HG02678 (cell line): ENCODE results near the gene VAV2.
"Not testable (repeated sequence)": the region's sequence is repeated elsewhere in the genome, so short reads cannot be mapped to it uniquely, and the experiment has no call there.

Experiments
- ATAC-seq: cut with Tn5 transposase; IDR thresholded peaks from one replicate; pipeline ENCODE4 v1.9.1; 2021; ENCODE audit warnings: mild to moderate bottlenecking, moderate library complexity; ENCODE audit not compliant: unreplicated experiment

VAV2 gene

DNA sequence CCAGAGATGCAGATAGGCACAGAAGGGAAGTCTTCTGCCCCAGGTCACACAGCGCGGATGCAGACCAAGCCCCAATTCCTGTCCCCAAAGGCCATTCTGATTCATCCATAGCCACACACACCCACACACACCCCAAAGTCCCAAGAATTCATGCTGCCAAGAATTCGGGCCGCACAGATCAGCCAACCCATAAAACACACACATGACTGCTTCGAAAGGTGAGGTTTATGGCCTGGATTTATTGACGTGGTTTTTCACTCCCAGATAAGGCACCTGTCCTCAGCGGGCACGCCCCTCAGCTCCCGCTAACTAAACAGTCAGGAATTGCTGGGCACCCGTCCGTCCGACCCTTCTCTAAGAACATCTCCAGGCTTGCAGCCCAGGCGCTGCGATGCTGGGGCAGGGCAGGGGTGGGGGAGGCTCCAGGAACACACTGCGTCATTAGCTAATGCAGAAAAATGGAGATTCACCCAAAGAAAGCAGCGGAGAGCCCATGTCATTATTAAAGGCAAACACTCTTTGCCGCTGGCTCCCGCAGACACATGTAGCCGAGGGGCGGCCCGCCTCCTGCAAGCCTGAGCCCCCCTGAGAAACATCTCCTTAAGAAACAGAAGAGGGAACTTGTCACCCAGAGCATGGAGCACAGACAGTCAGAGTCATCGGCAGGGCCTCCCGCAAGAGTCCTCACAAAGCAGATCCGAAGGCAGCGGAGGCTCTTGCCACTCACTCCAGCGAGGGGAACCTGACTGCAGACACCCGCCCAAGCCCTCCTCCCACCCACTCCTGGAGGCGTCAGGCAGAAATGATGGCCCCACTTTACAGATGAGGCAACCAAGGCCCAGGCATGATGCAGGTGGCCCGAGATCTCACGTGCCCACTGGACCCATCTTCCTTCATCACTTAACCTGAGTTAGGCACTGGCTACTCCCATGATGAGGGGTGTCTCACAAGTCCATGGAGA is 19.9 kb downstream of the VAV2 start:
- no peak for ATAC-seq

DNA sequence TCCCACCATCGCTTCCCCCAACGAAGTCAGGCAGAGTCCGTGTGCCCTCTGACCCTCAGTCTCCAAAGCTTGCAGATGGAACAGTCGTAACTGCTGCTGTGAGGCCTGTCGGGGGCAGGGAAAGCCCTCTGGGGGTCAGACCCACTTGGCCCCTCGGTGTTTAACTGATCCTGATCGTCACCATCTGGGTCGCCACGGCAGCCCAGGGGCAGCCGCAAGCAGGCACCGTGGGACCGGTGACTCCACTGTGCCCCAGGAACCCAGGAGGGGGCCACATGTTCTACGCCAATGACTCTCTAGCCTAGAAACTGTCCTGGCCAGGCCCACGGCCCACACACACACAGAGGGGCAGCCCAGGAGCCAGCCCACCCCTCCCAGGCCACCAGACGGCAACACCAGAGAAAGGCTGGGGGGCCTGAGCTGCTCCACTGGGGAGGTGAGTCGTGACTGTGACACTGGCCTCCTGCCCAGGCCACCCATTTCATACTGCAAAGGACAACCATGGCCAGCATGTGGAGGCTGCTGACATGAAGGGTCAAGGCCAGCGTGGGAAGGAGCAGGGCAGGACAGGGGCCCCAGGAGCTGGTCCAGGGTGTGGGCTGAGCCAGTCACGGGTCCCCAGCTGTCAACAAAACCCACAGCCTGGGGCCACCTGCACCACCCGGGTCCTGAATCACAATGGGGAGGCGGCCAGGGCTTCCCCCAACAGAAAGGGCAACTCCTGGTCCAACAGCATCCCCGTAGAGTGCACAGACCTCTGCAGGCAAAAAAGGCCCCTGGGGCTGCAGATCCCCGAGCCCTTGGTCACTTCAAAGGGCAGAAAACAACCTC is 20.8 kb downstream of the VAV2 start:
- no peak for ATAC-seq

DNA sequence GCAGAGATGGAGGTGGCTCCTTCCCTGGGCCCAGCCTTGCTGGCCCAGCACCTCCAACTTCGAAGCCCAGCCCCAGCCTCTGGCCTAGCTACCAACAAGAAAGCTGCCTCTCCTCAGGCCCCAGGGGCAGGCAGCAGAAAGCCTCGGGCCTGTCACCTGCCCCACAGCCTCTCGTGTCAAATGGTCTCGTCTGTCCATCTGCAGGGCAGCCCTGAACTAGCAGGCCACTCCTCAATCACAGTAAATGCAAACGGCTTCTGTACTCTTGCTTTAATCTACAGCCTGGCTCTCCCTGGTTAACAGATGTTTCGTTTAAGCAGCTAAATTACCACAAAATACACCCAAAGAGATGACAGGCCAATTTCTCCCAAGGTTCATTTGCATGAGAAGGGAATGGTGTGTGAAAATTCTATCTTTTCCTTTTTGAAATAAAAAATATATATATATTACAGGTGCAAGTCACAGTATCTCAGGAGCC is 21.5 kb downstream of the VAV2 start:
- no peak for ATAC-seq

DNA sequence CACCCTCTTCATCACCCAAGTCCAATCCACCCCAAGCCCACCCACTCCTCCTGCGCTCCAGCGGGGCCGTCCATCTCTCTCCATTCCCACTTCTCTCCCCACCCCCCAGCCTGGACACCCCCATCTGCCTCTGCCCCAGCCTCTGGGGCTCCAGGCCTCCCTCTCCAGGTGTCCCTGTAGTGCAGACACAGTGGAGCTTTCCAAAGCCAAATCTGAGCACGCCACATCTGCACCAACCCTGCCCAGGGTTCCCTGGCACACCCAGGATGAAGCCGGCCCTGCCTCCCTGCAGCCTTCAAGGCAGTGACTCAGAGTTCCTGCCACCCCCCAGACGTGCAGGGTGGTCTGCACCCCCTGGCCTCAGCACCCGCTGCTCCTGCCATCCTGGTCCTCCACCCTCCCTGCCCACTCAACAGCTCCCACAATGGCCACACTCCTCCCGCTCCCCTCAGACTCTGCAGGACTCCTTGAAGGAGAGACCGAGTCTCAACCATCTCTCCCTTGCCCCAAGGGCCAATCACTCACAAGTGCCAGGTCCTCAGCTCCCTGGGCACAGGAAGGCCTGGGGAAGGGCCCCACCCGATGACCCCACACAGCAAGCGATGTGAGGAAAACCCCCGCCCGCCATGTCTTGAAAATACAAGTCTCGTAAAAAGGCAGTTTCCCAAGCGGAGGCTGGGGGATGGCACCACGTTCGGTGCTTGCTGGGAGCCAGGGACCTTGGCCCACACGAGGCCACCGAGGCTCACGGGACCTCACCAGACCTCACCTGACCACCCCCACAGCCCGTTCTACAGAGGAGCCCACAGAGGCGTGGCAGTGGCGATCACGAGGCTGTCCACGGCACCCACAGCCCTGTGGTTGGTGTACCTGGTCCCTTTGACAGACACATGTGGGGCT is 22.2 kb downstream of the VAV2 start:
- no peak for ATAC-seq

DNA sequence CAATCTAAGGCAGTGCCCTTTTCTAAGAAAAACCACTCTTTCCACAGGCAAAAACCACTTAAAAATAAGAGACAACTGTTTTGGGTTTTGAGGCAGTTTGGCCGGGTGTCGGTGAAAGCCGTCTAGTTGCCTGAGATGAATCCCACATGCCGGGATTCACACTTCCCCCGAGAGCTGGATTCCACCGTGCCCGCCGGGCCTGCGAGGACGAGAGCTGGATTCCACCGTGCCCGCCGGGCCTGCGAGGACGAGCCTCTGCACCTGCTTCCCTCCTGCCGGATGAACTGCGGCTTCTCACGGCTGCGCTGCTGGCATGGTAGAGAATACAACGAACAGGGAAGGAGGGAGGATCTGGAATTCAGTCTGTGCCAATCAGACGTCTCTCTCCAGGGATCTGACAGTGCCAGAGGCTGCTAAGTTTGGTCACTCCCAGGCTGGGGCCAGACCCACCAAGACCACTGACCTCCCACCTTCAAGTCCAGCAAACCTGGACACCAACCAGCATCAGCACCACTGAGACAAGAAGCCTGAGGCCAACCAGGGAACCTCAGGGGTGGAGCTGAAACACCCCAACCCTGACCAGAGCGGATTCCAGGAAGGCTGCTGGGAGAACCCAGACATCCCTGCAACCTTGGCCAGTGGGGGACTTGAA is 23.0 kb downstream of the VAV2 start:
- ATAC-seq, result no peak

DNA sequence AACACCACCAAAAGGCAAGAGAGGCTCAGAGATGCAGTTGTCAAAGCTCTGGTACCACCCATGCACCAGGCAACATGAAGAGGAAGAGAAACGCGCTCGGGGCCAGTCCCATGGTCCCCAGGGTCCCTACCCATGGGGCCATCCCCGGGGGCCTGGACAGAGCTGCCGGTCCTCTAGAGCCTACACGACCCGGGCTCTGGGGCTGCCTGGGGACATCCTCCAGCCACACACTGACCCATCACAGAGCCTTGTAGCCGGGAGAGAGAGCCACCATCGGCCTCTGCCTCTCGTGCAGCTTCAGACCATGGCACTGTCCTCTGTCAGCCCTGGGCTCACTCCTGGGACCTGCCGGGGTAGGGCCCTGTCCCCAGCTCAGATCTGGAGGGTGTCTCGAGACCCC is 23.7 kb downstream of the VAV2 start:
- no peak for ATAC-seq

DNA sequence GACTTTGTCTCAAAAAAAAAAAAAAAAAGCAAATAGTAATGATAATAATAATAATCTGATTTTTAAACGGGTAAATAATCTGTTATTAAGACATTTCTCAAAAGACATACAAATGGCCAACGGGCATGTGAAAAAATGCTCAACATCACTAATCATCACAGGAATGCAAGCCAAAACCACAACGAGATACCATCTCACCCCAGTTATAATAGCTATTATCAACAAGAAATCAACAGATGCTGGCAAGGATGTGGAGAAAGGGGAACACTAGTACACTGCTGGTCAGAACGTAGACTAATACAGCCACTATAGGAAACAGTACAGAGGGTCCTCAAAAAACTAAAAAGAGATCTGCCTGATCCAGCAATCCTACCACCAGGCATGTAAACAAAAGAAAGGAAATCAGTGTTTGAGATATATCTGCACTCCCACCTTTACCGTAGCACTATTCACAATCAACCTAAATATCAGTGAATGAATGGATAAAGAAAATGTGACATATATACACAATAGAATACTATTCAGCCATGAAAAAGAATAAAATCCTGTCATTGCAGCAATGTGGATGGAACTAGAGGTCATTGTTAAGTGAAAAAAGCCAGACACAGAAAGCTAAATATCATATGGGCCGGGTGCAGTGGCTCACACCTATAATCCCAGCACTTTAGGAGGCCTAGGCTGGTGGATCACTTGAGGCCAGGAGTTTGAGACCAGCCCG is 24.9 kb downstream of the VAV2 start:
- ATAC-seq, result no peak

DNA sequence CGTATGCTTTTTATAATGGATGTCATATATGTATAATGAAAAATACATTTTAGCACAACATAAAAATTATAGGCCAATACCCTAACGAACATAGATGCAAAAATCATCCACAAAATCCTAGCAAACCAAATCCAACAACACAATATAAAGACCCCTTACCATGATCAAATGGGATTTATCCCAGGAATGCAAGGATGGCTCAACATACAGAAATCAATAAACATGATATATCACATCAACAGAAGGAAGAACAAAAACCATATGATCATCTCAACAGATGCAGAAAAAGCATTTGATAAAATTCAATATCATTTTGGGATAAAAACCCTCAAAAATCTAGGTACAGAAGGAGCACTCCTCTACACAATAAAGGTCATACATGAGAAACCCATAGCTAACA is 27.7 kb downstream of the VAV2 start:
- ATAC-seq, result no peak

DNA sequence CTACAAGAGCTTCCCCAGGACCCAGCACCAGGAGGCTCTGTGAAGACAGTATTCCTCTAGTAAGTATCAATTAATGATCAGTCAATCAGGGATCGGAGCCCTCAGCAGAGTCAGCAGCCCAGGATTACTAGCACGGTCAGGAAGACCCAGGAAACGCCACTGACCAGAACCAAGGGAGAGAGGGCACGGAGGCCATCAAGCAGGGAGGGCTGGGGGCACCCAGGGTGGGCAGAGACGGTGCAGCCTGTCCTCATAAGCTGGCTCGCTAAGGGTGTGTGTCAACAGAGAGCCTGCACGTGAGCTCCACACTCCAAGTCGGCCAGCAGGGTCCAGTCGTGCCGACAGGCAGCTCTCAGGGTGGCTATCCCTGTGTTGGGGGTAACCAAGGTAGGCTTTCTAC is 29.0 kb downstream of the VAV2 start:
- ATAC-seq, result no peak

DNA sequence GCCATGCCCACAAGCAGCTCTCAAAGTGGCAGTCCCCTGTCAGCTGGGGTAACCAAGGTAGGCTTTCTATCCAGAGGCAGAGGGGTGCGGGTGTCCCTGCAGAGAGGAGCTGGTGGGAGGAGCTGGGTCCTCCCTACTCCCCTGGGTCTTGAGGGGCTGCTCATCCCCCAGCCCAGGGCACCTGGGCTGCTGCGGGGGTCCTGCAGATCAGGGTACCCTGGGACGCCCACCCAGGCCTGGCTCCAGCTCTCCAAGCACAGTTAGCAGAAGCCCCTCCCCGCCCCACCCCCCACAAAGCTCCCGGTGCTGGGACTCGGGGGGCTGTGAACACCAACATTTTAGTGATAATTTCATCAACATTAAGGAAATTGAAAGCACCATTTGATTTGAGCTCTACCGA is 29.8 kb downstream of the VAV2 start:
- no peak for ATAC-seq

DNA sequence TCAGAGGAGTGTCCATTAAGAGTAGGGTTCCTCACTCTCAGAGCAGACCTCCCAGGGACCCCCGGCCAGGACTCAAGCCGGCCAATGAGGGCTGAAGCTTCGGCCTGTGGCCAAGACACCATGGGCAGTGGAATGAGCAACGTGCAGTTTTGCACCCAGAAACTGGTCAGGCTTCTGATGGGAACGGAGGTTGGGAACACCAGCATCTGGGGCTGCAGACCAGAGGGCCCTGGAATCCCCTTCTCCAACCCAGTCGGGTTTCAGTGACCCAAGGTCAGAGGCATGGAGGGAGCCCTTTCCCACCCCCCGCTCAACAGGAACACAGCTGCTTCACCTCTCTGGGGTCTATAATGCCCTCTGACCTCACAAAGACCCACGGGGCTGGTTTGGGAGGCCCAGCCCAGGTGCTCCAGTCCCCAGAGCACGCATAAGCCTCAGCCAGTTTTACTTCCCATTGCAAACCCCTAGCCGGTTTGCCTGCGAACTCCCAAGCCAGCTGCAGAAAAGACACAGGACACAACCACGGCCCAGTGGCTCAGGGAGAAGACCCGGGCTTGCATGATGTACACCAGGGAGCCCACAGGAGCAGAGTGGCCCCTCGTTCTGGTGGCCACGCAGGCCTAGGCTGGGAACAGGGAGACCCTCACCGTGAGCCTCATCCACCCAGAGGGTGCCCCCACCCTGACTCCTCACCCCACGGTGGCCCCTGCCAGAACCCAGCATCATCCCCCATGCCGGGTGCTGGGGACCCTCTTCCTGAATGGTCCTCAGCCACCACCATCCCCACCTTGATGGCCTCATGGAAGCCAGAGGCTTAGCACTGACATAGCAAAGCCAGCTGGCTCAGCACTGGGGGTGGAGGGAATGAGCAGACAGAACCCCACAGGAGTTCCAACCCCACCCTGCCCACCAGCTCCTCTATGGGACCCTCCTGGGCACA is 30.6 kb downstream of the VAV2 start:
- no peak for ATAC-seq

DNA sequence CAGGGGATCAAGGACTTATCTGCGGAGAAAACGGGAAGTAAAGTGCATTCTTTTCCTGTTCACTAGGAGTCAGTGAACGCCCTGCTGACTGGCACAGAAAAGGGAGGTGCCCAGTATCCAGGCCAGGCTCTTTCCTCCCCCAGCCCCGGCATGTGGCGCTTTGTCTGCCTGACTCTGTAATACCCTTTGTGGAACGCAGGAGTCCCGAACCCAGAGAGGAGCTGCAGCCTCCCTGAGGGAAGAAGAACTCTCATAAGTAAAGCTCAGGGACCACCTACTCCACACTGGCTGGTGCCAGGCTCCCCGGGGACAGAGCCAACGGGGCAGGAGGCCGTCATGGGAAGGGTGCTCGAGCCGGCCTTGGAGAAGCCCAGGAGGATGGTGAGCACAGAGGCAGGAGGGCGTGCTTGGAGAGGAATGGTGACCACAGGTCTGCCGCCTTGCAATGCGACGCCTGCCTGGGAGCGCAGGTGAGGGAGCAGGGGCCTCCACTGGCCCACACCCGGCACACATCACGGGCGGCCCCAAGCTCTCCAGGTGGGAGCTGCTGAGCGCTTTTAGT is 31.5 kb downstream of the VAV2 start:
- ATAC-seq, result no peak

DNA sequence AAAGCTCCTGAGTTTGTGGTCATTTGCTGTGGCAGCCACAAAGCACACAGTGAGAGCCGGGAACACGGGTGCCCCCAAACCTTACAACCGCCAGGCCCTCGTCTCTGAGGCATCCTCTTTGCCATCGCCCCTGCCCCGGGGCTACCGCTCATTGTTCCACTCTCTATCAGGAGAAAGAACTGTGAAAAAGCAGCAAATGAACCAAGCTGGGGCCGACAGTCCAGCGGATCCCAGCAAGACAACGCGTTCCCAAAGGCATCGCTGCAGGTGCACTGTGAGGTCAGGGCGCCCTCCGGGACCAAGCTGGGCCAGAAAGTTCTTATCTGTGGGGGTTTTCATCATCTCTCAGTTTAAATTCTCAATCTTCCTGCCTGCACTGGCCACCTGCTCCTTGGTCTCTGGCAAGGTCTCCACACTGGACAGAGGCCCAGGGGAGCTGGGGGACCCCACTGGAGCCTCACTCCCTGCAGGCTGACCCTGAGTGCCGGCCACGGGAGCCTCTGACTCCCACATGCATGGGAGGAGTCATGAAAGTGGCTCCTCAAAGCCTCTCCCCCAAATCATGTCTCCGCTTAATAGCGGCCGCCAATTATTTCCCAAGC is 32.1 kb downstream of the VAV2 start:
- ATAC-seq, result no peak

DNA sequence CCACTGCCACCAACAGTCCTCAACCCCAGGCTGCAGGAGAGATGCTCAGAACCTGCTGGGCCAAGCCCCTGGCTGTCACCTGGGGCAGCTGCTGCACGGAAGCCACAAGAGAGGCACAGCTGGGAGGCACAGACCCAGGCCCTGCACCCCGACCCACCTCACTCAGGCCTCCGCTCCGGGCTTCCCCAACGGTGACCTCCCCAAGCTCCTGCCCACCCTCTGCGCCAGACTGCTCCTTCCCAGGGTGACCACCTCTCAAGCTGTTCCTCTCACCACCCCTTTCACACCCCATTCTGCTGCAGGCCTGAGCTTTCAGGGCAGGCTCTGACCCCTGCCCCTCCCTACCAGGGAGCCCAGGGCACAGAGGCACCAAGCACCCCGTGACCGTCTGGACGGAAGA is 33.0 kb downstream of the VAV2 start:
- no peak for ATAC-seq

DNA sequence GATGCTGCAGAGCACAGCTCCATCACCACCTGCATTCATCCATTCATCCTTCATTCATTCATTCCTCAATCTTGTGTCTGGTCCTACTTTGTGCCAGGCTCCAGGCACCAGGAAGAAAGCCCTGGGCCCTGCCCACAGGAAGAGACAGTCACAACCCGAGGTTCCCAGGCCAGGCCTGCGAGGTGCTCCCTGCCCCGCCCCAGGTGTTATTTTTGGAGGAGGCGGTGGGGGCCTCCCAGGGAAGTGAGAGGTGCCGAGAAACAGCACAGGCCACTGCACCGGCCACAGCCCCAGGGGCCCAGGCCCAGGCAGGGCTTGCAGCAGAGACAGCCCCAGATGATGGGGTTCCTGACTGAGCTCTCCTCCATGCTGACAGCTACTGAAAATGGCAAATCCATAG is 33.4 kb downstream of the VAV2 start:
- no peak for ATAC-seq

DNA sequence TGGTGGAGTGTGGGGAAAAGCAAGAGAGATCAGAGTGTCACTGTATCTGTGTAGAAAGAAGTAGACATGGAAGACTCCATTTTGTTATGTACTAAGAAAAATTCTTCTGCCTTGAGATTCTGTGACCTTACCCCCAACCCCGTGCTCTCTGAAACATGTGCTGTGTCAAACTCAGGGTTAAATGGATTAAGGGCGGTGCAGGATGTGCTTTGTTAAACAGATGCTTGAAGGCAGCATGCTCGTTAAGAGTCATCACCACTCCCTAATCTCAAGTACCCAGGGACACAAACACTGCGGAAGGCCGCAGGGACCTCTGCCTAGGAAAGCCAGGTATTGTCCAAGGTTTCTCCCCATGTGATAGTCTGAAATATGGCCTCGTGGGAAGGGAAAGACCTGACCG is 34.4 kb downstream of the VAV2 start:
- not testable (repeated sequence) for ATAC-seq

DNA sequence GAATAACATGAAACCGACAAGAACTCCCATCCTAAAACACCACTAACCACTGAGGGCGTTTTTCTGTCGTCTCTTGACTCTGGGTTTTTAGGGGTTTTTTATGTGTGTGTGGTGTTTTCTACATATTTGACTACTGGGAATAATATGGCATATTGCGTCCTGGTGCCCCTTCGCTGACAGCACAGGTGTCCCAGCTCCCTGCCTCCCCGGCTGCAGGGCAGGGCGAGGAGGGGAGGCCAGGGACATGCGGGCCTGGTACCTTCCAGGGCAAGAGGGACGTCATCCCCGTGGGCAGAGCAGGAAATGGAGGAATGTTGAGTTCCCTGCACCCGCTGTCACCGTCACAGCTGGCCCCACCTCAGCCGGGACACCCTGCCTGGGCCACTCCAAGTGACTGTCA is 34.8 kb downstream of the VAV2 start:
- ATAC-seq, result no peak

DNA sequence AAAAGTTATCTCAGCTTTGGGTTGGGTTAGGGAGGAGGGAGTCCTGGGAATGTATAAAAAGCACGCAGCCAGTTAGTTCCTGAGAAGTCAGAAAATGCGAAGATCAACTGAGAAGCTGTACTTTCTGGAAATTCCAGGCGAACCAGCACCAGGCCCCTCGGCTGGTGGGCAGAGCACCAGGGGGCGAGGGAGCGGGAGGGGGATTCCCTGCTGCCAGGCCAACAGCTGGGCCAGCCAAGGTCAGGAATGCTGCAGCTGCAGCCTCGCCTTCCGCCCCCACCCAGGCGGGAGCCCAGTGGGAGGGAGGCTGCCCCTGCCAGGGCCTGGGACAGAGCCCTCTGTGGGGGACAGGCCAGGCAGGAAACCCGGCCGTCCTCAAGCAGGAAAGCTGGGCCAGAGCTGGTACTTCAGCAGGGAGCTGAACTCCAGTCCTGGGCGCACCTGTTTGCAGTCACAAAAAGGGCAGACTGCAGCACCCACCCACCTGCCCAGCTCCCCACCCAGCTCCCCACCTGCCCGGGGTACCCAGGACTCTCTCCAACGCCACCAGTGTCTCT is 35.5 kb downstream of the VAV2 start:
- no peak for ATAC-seq
